GM12873 (cell line): ENCODE data around the gene CAPN14.
A peak's percentile ranks its signal among the peaks of the same experiment; 100 is the strongest.

ENCODE experiments used
- CTCF ChIP-seq: IDR thresholded peaks from 2 replicates; pipeline ENCODE4 v1.5.1; 2012; ENCODE audit warnings: low read depth, mild to moderate bottlenecking, moderate library complexity, low read length, control low read depth; ENCODE audit not compliant: insufficient read depth; ENCODE audit errors: missing control alignments

The CAPN14 gene

GRCh38 chr2:31256611-31257382 is 39.5 kb upstream of the CAPN14 start:
- TF ChIP-seq CTCF: no peak

DNA sequence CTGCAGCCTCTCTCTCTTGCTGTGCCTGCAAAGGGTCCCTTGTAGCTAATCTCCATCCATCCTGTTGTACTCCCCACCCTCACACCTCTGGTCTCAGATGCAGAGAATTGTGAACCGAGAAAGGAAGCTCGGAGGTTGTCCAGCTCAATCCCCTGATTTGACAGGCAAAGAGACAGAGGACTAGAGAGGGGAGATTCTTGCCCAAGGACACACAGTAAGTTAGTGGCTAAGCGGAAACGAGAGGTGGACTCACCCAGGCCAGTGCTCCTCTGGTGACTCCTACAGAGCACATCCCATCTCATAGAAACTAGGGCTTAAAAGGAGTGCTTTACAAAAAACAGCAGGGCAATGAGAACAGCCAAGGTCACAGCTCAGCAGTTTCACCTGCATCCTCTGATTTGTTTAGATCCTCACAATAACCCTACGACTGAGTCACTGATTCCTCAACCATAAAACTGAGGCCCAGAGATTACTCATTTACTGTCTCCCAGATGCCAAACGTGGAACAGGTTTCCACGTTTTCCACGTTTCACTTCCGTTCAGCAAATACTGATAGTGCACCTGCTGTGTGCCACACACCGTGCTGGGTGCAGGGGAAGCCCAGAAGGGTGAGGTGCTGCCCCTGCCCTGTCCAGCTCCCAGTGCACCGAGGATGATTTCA is 38.7 kb upstream of the CAPN14 start:
- TF ChIP-seq CTCF: no peak

DNA sequence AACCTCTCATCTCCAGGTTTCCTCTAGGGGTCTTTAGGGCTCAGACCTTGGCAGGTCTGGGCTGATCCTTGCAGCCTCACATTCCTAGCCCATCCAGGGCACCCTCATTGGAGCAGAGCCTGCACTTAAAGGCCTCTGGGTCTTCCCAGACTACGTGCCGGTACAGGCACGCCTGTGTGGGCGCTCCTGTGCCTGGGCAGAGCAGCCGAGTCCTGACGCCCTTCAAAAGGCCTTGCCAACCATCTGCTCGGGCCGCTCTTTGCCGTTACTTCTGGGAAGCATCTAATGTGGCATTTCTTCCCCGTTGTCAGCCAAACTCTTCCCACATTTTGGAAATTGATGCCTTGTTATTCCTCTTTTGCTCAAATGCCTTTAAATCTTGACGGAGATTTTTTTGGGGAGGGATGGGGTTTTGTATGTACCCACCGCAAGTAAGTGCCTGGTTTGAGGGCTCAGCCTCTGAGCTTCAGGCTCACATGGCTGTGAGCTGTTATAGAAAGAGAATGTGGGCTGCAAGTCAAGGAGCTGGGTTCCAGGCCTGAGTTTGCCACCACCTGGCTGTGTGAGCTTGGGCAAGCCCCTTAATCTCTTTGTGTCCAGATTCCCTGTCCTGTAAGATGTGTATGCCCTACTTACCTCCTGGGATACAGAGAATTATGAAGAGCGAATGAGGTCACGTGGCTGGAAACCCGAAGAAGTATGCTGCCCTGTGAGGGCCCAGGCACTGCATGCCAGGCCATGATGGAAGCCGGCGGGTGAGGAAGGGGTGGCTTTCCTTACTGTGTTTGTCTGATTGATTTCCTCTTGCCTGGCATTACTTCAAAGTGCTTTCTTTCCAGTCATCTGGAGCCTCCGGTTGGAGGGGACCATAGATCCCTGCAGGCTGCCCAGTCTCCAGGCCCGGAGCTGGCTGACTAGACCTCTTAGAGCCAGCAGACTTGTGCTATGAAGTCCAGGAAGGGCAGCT is 37.2 kb upstream of the CAPN14 start:
- TF ChIP-seq CTCF: no peak

- peak; percentile 16 for TF ChIP-seq CTCF
Observed at GRCh38 chr2:31253356-31254131, 36.2 kb upstream of the CAPN14 start.

GRCh38 chr2:31251851-31252250 is 34.5 kb upstream of the CAPN14 start:
- no peak for TF ChIP-seq CTCF

DNA sequence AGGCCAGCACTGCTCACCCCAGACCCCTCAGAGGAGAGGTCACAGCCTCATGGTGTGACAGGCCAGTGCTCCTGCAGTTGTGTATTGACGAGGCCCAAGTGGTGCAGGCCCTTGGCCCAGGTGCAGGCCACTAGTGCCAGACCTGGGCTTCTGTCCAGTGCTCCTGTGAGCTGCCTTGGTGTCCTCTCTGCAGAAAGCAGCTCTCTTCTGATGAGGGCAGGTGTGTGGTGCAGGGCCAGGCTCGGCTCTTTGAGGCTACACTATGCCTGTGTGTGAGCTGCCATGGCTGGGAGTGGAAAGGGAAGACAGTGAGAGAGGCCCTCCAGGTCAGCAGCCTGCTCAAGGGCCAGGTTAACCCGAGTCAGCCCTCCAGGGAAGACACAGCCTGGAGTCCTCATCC is 33.7 kb upstream of the CAPN14 start:
- no peak for TF ChIP-seq CTCF
